ACHN (cell line): ENCODE measurements around the gene EIF2S2.

Experiments used
- DNase-seq: peaks from one replicate; pipeline ENCODE4 v3.0.0-alpha.2; 2015
- in situ Hi-C: cut with HindIII; loops from 2 replicates; pipeline ENCODE4 v1.10.0; 2017; ENCODE audit warnings: low sequenced_read_pairs, low pct_ligation_motif_present, low pct_unique_long_range_greater_than_20kb

The EIF2S2 gene

DNA sequence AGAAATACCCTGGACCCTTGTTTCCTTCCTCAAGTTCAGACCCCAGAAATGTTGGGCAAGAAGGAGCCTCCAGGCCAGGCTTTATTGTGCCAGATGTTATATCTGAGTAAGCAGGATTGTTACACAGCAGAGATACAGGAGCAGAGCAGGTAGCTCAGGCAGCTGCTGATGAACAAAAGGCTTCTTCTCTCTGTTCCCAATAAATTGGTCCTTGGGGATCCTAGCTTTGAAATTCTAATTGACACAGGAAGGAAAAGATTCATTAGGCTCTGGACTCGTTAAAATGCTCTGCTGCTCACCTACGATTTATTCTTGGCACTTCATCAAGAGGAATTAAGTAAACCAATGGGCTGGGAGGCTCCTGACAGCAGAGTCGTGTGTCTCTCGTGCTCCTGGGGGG lies 64.1 kb downstream of the EIF2S2 start:
- DNase-seq: no peak
- in situ Hi-C loops: no loop called here

DNA sequence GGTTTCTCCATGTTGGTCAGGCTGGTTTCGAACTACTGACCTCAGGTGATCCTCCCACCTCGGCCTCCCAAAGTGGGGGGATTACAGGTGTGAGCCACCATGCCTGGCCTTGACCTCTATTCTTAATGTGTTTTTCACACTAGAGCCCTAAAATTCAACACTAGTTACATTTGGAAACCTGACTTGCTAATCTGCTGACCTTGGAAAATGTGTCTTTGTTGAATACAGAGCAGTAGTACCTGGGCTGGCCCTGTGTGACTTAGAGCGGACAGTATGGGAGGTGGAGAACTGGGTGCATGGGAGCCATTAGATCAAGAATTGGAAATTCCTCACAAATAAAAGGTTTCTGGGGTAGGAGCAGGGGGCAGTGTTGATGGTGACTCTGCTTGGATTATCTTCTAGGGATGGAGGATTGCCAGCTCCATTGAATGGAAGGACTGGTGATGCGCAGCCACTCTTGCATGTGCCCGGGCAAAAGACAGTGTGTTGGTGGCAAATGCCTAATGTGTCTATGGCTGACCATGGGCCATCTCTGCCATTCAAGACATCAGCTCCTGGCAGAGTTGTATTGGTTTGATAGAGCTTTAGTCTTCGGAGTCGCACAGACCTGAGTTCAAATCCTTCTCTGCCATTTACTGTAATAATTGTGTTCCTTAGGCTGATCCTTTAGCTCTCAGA lies 64.9 kb downstream of the EIF2S2 start:
- in situ Hi-C loops: no loop called here
- DNase-seq: no peak

- in situ Hi-C loops: no loop called here
- DNase-seq: no peak
These were observed 65.9 kb downstream of the EIF2S2 start for GRCh38 chr20:34045930-34046725.

GRCh38 chr20:34045294-34045693 lies 66.7 kb downstream of the EIF2S2 start:
- no peak for DNase-seq
- in situ Hi-C loops: no loop called here

DNA sequence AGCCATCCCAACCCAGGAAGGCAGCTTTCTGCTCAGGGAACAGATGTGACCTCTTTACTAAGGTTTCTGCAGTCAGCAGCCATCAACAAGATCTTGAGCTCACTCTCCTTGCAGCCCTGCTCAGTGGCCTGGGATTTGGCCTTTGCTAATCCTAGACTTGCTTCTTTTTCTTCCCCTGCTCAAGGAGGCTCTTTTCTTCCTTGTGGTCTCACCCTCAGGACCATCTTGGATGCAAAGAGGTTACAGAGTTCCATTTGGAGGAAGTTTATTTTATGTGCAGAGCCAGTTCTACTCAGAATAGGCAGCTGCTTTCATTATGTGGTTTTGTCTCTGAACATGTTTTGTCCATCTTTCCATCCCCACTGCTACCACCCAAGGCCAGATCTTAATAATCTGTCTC lies 69.0 kb downstream of the EIF2S2 start:
- in situ Hi-C loops: no loop called here
- no peak for DNase-seq

DNA sequence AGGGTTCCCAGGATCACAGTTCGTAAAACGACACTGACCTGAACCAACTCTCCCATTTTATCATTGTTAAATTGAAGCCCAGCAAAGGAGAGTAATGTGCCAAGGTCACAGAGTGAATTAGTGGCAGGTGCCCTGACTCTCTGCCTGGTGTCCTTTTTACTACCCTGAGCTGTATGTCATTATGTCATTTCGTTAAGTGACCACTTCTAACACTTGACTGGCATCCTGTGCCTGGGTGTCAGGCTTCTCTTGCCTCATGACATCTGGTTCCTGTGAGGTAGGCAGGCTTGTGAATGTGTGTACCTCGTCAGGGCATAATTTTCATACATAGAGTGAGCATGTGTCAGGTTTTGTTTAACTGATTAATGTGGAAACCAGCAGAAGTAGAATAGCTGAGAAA lies 69.8 kb downstream of the EIF2S2 start:
- no peak for DNase-seq
- in situ Hi-C loops: no loop called here

GRCh38 chr20:34041226-34041625 lies 70.8 kb downstream of the EIF2S2 start:
- no peak for DNase-seq
- in situ Hi-C loops: no loop called here

GRCh38 chr20:34040300-34040995 lies 71.6 kb downstream of the EIF2S2 start:
- DNase-seq: no peak
- in situ Hi-C loops: no loop called here
